A673 (cell line): ENCODE data around the gene CLEC4G. TPM values are rescaled to one million over a fixed set of nuclear protein-coding genes. Genes with fewer than 3 reads are reported as not detected.

Experiments used
- BruUV-seq: library from RNA; stranded (reverse); fragments of 400-500 nt; replicated peaks from 2 replicates; lab custom pipeline; 2021; lab: Mats Ljungman, UMichigan
- CTCF ChIA-PET: fragments of 300-600 bp; sonication (Branson Sonifier 250); formaldehyde crosslinking; loops from one replicate; lab custom pipeline; 2022; ENCODE audit warnings: antibody characterized with exemption; lab: Charles Lee
- POLR2A ChIA-PET: fragments of 300-600 bp; sonication (Branson Sonifier 250); formaldehyde crosslinking; loops from one replicate; lab custom pipeline; 2022; ENCODE audit warnings: antibody characterized with exemption; ENCODE audit not compliant: low non-redundant PET; lab: Charles Lee
- DNase-seq: peaks from one replicate; pipeline ENCODE4 v3.0.0-alpha.2; 2015; ENCODE audit warnings: low spot score
- H3K27ac ChIP-seq: fragments of 200-600 bp; sonication (generic); 2 replicates; pipeline ENCODE4 v1.5.1; 2016; ENCODE audit warnings: mixed run types, low read depth, mild to moderate bottlenecking, mixed read lengths, antibody characterized with exemption, low read length; ENCODE audit not compliant: poor library complexity, severe bottlenecking
- H3K27me3 ChIP-seq: fragments of 200-600 bp; sonication (generic); replicated peaks from 2 replicates; pipeline ENCODE4 v1.6.1; 2017; ENCODE audit warnings: mixed run types, low read depth, mild to moderate bottlenecking, mixed read lengths, antibody characterized with exemption, low read length; ENCODE audit not compliant: insufficient read depth, poor library complexity
- H3K36me3 ChIP-seq: fragments of 200-600 bp; sonication (generic); 2 replicates; pipeline ENCODE4 v1.6.1; 2016; ENCODE audit warnings: mixed run types, mild to moderate bottlenecking, mixed read lengths, antibody characterized with exemption, low read length; ENCODE audit not compliant: insufficient read depth, poor library complexity, severe bottlenecking
- H3K4me1 ChIP-seq: fragments of 200-600 bp; sonication (generic); 2 replicates; pipeline ENCODE4 v1.6.1; 2017; ENCODE audit warnings: mixed run types, mild to moderate bottlenecking, mixed read lengths, antibody characterized with exemption, low read length; ENCODE audit not compliant: insufficient read depth, poor library complexity, severe bottlenecking
- H3K4me3 ChIP-seq: fragments of 200-600 bp; sonication (generic); 2 replicates; pipeline ENCODE4 v1.5.1; 2016; ENCODE audit warnings: low read depth, mixed run types, mild to moderate bottlenecking, mixed read lengths, low read length; ENCODE audit not compliant: poor library complexity, severe bottlenecking
- H3K9me3 ChIP-seq: fragments of 200-600 bp; sonication (generic); 2 replicates; pipeline ENCODE4 v1.6.1; 2016; ENCODE audit warnings: mixed run types, low read depth, mild to moderate bottlenecking, mixed read lengths, antibody characterized with exemption, low read length; ENCODE audit not compliant: poor library complexity, severe bottlenecking
- EZH2 ChIP-seq: fragments of 200-600 bp; sonication (generic); IDR thresholded peaks from 2 replicates; pipeline ENCODE4 v1.6.1; 2017; ENCODE audit warnings: borderline replicate concordance, low read depth, mild to moderate bottlenecking, mixed read lengths, antibody characterized with exemption, low read length; ENCODE audit not compliant: poor library complexity, severe bottlenecking
- intact Hi-C: fragments of 100-400 bp; cut with micrococcal nuclease; formaldehyde crosslinking; loops from one replicate; pipeline ENCODE4 v1.10.0; 2022; ENCODE audit not compliant: unreplicated experiment
- total RNA-seq: library from RNA; stranded (reverse); gene quantifications from 2 replicates; pipeline ENCODE4 v1.2.3, GENCODE V29; 2021
- TF ChIP-seq, protein P1 (sequence below): fragments of 300-800, 200-600 bp; sonication (generic); conservative IDR thresholded peaks from 2 replicates; pipeline ENCODE4 v1.5.1; 2017; ENCODE audit warnings: low read depth, mild to moderate bottlenecking, antibody characterized with exemption, low read length, moderate library complexity, mixed read lengths

CLEC4G gene
- total RNA-seq, 1 experiment from 2014 or later: not detected

GRCh38 chr19:7699417-7700401, 32.2 kb downstream of the CLEC4G start:
- TF ChIP-seq EZH2: no peak
- TF ChIP-seq, protein P1, sequence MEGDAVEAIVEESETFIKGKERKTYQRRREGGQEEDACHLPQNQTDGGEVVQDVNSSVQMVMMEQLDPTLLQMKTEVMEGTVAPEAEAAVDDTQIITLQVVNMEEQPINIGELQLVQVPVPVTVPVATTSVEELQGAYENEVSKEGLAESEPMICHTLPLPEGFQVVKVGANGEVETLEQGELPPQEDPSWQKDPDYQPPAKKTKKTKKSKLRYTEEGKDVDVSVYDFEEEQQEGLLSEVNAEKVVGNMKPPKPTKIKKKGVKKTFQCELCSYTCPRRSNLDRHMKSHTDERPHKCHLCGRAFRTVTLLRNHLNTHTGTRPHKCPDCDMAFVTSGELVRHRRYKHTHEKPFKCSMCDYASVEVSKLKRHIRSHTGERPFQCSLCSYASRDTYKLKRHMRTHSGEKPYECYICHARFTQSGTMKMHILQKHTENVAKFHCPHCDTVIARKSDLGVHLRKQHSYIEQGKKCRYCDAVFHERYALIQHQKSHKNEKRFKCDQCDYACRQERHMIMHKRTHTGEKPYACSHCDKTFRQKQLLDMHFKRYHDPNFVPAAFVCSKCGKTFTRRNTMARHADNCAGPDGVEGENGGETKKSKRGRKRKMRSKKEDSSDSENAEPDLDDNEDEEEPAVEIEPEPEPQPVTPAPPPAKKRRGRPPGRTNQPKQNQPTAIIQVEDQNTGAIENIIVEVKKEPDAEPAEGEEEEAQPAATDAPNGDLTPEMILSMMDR: no peak
- Histone ChIP-seq H3K27me3 (peaks cover 12% of the 10 kb centered on the region), H3K36me3 (no peaks in the 10 kb centered on the region), H3K27ac (no peak overlapping the region), H3K4me1 (no peaks in the 10 kb centered on the region), H3K4me3 (no peak overlapping the region), H3K9me3 (no peaks in the 10 kb centered on the region)
- BruUV-seq: no TSS peak
- POLR2A ChIA-PET: no interaction called here
- intact Hi-C loops: no loop called here
- no peak for DNase-seq
- CTCF ChIA-PET: no interaction called here

DNA sequence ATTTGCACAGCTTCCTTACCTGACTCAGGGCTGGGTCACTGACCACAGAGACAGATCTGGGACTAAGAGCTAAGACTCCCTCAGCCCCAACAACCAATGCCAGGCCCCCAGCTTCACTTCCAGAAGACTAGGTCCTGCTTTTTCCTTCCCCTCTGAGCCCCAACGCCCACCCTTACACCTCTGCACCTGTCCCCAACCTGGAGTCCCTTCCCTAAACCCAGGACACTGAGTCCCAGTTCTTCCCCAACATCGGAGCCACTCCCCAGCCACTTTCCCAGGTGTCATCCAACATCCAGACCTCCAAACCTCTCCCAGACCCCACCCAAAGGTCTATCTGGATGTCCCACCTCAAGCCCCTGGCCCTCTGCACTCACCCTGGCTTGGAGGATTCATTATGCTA, 32.9 kb downstream of the CLEC4G start:
- no TSS peak for BruUV-seq
- intact Hi-C loops: no loop called here
- CTCF ChIA-PET: no interaction called here
- no peaks in the 10 kb centered on the region for H3K4me1 ChIP-seq
- no peaks in the 10 kb centered on the region for H3K36me3 ChIP-seq
- no peak overlapping the region for H3K27ac ChIP-seq
- no peaks in the 10 kb centered on the region for H3K9me3 ChIP-seq
- DNase-seq: no peak
- peaks cover 9% of the 10 kb centered on the region for H3K27me3 ChIP-seq
- POLR2A ChIA-PET: no interaction called here
- H3K4me3 ChIP-seq: no peak overlapping the region
- TF ChIP-seq EZH2: no peak
- TF ChIP-seq, protein P1: no peak

DNA sequence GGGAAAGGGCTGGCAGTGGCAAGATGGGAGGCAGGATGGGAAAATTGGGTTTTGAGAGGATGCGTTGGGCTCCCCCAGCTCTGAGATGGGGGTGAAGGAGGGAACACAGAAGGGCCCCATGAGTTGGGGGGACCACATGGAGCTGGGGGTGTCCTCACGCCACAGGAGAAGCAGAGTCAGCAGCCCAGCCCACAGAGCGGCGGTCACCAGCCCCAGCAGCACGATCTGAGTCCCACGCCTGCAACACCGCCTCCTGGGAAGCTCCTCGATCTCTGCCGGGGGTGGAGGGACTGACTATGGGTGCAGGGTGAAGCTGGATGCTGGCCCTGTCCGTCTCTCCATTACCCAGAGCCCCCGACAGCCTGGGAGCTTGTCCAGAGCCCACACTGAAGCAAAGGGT, 33.3 kb downstream of the CLEC4G start:
- H3K9me3 ChIP-seq: no peaks in the 10 kb centered on the region
- no peaks in the 10 kb centered on the region for H3K4me1 ChIP-seq
- no peak overlapping the region for H3K4me3 ChIP-seq
- TF ChIP-seq EZH2: no peak
- TF ChIP-seq, protein P1: no peak
- no TSS peak for BruUV-seq
- DNase-seq: no peak
- no peaks in the 10 kb centered on the region for H3K36me3 ChIP-seq
- no peak overlapping the region for H3K27ac ChIP-seq
- H3K27me3 ChIP-seq: peaks cover 9% of the 10 kb centered on the region
- CTCF ChIA-PET: interaction anchor here (3.1 kb wide), 1 partner anchor 18 kb away, joined by 10 read pairs; the partner anchor contains the start of gene TRAPPC5
- POLR2A ChIA-PET: no interaction called here
- intact Hi-C loops: no loop called here
